Progenitor cell of endocrine pancreas (in vitro differentiated cells): ENCODE data around the gene CLDN4. TPM values are rescaled to one million over a fixed set of nuclear protein-coding genes. Genes with fewer than 3 reads are reported as not detected.
A peak's percentile ranks its signal among the peaks of the same experiment; 100 is the strongest.

Experiments
- DNase-seq: peaks from one replicate; pipeline ENCODE4 v3.0.0; 2021; ENCODE audit warnings: low spot score; ENCODE audit not compliant: unreplicated experiment
- H3K27ac Mint-ChIP-seq: 2 replicates; pipeline ENCODE4 v1.8.0; 2021; ENCODE audit warnings: mild to moderate bottlenecking, moderate library complexity, mixed read lengths
- H3K27me3 Mint-ChIP-seq: 2 replicates; pipeline ENCODE4 v1.8.0; 2021; ENCODE audit warnings: mixed read lengths
- H3K36me3 Mint-ChIP-seq: 2 replicates; pipeline ENCODE4 v1.8.0; 2022; ENCODE audit warnings: mixed read lengths; ENCODE audit not compliant: insufficient read depth
- H3K4me1 Mint-ChIP-seq: 2 replicates; pipeline ENCODE4 v1.8.0; 2021; ENCODE audit warnings: low read depth, mixed read lengths
- H3K4me3 Mint-ChIP-seq: 2 replicates; pipeline ENCODE4 v1.8.0; 2021; ENCODE audit warnings: low read depth, mild to moderate bottlenecking, moderate library complexity, mixed read lengths
- H3K9me3 Mint-ChIP-seq: 2 replicates; pipeline ENCODE4 v1.8.0; 2021; ENCODE audit warnings: low read depth, mixed read lengths
- total RNA-seq: library from RNA; stranded (reverse); gene quantifications from 2 replicates; pipeline ENCODE4 v1.2.1, GENCODE V29; 2021
- TF ChIP-seq, protein P1 (sequence below): fragments of 200-600 bp; sonication (generic); IDR thresholded peaks from one replicate; pipeline ENCODE4 v1.5.0; 2021; ENCODE audit warnings: antibody characterized with exemption, mild to moderate bottlenecking; ENCODE audit not compliant: unreplicated experiment

Gene CLDN4
- total RNA-seq, 1 donor from 2014 or later = 172 TPM

DNA sequence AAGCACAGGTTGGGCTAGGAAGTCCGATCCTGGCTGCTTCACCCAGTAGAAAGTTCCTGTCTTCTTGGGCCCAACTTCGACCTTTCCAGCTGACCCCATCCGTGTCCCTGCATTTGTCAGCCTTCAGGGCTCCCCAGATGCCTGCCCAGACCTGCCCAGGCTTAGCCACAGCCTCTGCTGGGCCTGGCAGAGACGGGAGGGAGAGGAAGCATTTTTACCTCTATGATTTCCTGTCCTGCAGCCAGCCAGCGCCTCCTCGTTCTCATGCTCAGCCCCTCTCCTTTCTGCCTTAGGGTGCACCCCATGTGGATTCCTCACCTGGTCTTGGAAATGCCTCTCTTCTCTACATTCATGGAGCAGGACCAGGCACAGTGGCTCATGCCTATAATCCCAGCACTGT is 7.8 kb downstream of the CLDN4 start:
- H3K27me3 Mint-ChIP-seq = no peaks in the 10 kb centered on the region
- H3K4me3 Mint-ChIP-seq = no peak overlapping the region
- no peak overlapping the region for H3K27ac Mint-ChIP-seq
- no peaks in the 10 kb centered on the region for H3K9me3 Mint-ChIP-seq
- peaks cover 9% of the 10 kb centered on the region for H3K4me1 Mint-ChIP-seq
- DNase-seq = no peak
- H3K36me3 Mint-ChIP-seq = peaks cover under 1% of the 10 kb centered on the region
- TF ChIP-seq, protein P1, sequence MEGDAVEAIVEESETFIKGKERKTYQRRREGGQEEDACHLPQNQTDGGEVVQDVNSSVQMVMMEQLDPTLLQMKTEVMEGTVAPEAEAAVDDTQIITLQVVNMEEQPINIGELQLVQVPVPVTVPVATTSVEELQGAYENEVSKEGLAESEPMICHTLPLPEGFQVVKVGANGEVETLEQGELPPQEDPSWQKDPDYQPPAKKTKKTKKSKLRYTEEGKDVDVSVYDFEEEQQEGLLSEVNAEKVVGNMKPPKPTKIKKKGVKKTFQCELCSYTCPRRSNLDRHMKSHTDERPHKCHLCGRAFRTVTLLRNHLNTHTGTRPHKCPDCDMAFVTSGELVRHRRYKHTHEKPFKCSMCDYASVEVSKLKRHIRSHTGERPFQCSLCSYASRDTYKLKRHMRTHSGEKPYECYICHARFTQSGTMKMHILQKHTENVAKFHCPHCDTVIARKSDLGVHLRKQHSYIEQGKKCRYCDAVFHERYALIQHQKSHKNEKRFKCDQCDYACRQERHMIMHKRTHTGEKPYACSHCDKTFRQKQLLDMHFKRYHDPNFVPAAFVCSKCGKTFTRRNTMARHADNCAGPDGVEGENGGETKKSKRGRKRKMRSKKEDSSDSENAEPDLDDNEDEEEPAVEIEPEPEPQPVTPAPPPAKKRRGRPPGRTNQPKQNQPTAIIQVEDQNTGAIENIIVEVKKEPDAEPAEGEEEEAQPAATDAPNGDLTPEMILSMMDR = no peak

DNA sequence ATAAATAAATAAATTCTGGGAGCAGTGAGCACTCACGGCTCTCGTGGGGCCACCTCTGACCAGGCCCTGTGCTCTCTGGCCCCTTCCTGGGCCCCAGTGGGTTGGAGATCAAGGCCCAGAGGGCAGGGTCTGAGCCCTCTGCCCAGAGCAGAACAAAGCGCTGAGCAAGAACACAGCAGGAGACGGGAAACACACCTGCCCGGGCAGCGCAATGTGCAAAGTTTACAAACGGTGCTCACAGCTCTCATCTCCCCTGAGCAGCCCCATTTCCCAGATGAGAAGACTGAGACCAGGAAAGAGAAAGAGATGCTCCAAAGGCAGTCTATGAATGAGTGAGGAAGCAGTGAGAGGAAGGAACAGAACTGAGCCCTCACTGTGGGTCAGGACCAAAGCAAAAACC is 8.5 kb downstream of the CLDN4 start:
- TF ChIP-seq, protein P1 = no peak
- no peak for DNase-seq
- Mint-ChIP-seq H3K27me3 (no peaks in the 10 kb centered on the region), H3K4me3 (no peak overlapping the region), H3K36me3 (no peaks in the 10 kb centered on the region), H3K4me1 (peaks cover 14% of the 10 kb centered on the region), H3K9me3 (no peaks in the 10 kb centered on the region), H3K27ac (no peak overlapping the region)

GRCh38 chr7:73839743-73840714 is 9.2 kb downstream of the CLDN4 start:
- DNase-seq = no peak
- peak overlapping the region; percentile 13 for H3K27ac Mint-ChIP-seq
- no peaks in the 10 kb centered on the region for H3K36me3 Mint-ChIP-seq
- TF ChIP-seq, protein P1 = peak; percentile 42
- no peak overlapping the region for H3K4me3 Mint-ChIP-seq
- no peaks in the 10 kb centered on the region for H3K27me3 Mint-ChIP-seq
- H3K9me3 Mint-ChIP-seq = no peaks in the 10 kb centered on the region
- H3K4me1 Mint-ChIP-seq = peaks cover 18% of the 10 kb centered on the region

DNA sequence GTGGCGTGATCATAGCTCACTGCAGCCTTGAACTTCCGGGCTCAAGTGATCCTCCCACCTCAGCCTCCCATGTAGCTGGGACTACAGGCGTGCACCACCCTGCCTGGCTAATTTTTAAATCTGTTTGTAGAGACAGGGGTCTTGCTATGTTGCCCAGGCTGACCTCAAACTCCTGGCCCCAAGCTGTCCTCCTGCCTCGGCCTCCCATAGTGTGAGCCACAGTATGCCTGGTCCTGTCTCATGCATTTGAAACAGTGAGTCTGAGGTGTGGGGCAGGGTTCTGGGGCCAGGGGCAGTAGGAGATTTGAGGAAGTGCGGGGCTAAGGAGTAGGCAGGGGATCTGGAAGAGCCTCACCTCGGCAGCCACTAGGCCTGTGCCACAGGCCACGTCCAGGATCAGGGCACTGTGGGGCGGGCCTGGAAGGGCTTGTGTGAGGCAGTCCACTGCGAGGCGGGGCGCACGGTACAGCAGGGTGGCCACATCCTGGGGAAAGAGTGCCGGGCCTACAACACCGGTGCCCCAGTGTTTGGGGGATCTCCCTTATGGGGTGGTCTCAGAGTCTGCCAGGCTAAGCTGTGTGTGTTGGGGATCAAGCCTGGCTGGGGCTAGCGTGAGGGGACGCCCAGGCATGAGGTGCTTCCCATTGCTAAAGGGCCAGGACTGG is 10.1 kb downstream of the CLDN4 start:
- no peaks in the 10 kb centered on the region for H3K9me3 Mint-ChIP-seq

GRCh38 chr7:73841689-73842066 is 10.9 kb downstream of the CLDN4 start:
- Mint-ChIP-seq H3K36me3 (no peaks in the 10 kb centered on the region), H3K27me3 (no peaks in the 10 kb centered on the region), H3K9me3 (no peaks in the 10 kb centered on the region), H3K4me3 (peak overlapping the region; percentile 85), H3K27ac (peak overlapping the region; percentile 97), H3K4me1 (peaks cover 19% of the 10 kb centered on the region)
- TF ChIP-seq, protein P1 = no peak
- no peak for DNase-seq

More for the DNA sequence above, 10.1 kb downstream of the CLDN4 start:
- peaks cover 19% of the 10 kb centered on the region for H3K4me1 Mint-ChIP-seq
- no peaks in the 10 kb centered on the region for H3K27me3 Mint-ChIP-seq
- H3K4me3 Mint-ChIP-seq = no peak overlapping the region
- no peaks in the 10 kb centered on the region for H3K36me3 Mint-ChIP-seq
- no peak for DNase-seq
- TF ChIP-seq, protein P1 = no peak
- H3K27ac Mint-ChIP-seq = no peak overlapping the region
